Neural crest cell (in vitro differentiated cells): ENCODE results near the gene TMEM255B. TPM values are rescaled to one million over a fixed set of nuclear protein-coding genes. Genes with fewer than 3 reads are reported as not detected.

ENCODE experiments used
- DNase-seq: peaks from one replicate; pipeline ENCODE4 v3.0.0; 2021; ENCODE audit warnings: low read depth, mixed read lengths, low spot score
- H3K27ac Mint-ChIP-seq: one replicate; pipeline ENCODE4 v1.8.0; 2021; ENCODE audit warnings: mild to moderate bottlenecking, mixed read lengths; ENCODE audit not compliant: unreplicated experiment
- H3K27me3 Mint-ChIP-seq: 2 replicates; pipeline ENCODE4 v1.8.0; 2021; ENCODE audit warnings: low read depth, mild to moderate bottlenecking, mixed read lengths
- H3K36me3 Mint-ChIP-seq: 2 replicates; pipeline ENCODE4 v1.8.0; 2021; ENCODE audit warnings: low read depth, mild to moderate bottlenecking, mixed read lengths
- H3K4me1 Mint-ChIP-seq: 2 replicates; pipeline ENCODE4 v1.8.0; 2021; ENCODE audit warnings: mixed read lengths
- H3K4me3 Mint-ChIP-seq: one replicate; pipeline ENCODE4 v1.8.0; 2021; ENCODE audit warnings: mild to moderate bottlenecking, mixed read lengths
- H3K9me3 Mint-ChIP-seq: 2 replicates; pipeline ENCODE4 v1.8.0; 2021; ENCODE audit warnings: mixed read lengths
- total RNA-seq: library from RNA; stranded (reverse); gene quantifications from 2 replicates; pipeline ENCODE4 v1.2.1, GENCODE V29; 2021
- TF ChIP-seq, protein P1 (sequence below): fragments of 200-600 bp; sonication (generic); conservative IDR thresholded peaks from 2 replicates; pipeline ENCODE4 v1.5.0; 2021; ENCODE audit warnings: antibody characterized with exemption, mild to moderate bottlenecking

TMEM255B gene
- total RNA-seq, 1 donor from 2014 or later: 2.4 TPM

DNA sequence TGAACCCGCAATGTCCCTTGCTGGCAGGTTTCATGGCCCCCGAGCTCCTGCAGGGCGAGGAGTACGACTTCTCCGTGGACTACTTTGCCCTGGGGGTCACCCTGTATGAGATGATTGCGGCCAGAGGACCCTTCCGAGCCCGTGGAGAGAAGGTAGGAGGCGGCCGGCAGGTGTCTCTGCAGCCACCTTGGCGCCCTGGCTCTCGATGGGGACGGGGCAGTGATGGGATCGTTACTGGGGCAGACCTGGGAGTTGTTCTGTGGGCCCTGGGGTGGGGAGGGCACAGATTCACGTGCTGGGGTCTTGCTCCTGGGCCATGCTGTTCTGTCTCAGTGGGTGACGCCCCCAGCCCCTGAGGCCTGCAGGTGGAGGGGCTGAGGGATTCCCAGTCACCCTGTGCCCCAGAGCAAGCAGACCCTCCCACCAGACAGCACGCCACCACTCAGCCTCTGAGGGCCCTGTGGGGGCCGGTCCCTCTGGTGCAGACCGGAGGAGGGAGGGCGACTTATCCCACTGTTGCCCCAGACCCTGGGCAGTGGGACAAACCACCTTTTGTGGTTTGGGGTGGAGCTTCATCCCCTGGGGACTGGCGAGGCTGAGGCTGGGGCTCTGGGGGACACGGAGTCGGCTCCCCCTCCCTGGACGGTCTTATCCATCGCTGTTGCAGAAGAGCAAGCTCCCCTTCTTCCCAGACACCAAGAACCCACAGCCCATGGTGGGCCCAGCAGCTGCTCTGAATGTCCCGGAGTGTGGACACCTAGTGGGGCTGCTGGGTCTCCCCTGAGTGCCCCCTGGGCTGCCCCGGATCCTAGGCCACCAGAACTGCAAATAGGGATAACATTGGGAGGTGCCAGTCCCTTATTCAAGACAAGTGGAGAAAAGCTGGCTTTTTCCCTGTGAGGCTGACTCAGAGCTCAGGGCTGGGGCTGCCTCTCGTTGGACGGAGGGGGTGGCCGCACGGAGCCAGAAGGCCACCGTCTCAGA, 27.5 kb upstream of the TMEM255B start:
- no peaks in the 10 kb centered on the region for H3K9me3 Mint-ChIP-seq
- no peak for DNase-seq
- no peaks in the 10 kb centered on the region for H3K27me3 Mint-ChIP-seq
- H3K4me1 Mint-ChIP-seq: no peaks in the 10 kb centered on the region
- TF ChIP-seq, protein P1, sequence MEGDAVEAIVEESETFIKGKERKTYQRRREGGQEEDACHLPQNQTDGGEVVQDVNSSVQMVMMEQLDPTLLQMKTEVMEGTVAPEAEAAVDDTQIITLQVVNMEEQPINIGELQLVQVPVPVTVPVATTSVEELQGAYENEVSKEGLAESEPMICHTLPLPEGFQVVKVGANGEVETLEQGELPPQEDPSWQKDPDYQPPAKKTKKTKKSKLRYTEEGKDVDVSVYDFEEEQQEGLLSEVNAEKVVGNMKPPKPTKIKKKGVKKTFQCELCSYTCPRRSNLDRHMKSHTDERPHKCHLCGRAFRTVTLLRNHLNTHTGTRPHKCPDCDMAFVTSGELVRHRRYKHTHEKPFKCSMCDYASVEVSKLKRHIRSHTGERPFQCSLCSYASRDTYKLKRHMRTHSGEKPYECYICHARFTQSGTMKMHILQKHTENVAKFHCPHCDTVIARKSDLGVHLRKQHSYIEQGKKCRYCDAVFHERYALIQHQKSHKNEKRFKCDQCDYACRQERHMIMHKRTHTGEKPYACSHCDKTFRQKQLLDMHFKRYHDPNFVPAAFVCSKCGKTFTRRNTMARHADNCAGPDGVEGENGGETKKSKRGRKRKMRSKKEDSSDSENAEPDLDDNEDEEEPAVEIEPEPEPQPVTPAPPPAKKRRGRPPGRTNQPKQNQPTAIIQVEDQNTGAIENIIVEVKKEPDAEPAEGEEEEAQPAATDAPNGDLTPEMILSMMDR: no peak
- no peaks in the 10 kb centered on the region for H3K36me3 Mint-ChIP-seq
- no peak overlapping the region for H3K4me3 Mint-ChIP-seq
- H3K27ac Mint-ChIP-seq: no peak overlapping the region

DNA sequence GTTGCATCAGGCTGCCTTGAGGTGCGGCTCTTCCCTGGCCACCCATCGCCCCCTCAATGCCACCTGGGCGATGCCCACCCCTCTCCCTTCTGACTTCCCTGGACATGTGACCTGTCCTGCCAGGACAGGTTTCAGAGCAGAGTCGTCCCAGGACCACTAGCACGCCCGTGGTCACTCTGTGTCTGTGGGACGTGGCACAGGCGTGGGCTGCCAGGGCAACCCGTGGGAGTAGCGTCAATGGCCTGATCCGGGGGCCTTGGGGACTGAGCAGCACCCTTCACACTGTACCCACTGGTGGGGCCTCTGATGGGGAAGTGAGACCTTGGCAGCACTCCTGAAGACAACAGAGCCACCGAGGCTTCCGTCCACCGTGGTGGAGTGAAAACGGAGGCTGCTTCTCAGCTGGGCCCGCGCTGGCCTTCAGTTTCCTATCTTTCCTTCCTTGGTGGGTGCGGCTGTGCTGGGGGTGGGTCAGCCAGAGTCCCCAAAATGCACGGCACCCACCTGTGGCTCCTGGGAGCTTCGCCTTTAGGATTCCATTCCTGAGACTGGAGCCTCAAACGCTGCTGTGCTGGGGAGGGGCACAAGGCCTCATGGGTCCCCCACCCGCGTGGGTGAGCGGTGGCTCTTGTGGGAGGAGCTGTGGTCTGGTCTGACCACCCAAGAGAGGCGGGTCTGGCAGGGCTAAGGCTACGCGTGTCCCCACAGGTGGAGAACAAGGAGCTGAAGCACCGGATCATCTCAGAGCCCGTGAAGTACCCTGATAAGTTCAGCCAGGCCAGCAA, 26.7 kb upstream of the TMEM255B start:
- Mint-ChIP-seq H3K4me1 (no peaks in the 10 kb centered on the region), H3K36me3 (no peaks in the 10 kb centered on the region), H3K4me3 (no peak overlapping the region), H3K27me3 (no peaks in the 10 kb centered on the region), H3K27ac (no peak overlapping the region), H3K9me3 (no peaks in the 10 kb centered on the region)
- no peak for DNase-seq
- TF ChIP-seq, protein P1: no peak

DNA sequence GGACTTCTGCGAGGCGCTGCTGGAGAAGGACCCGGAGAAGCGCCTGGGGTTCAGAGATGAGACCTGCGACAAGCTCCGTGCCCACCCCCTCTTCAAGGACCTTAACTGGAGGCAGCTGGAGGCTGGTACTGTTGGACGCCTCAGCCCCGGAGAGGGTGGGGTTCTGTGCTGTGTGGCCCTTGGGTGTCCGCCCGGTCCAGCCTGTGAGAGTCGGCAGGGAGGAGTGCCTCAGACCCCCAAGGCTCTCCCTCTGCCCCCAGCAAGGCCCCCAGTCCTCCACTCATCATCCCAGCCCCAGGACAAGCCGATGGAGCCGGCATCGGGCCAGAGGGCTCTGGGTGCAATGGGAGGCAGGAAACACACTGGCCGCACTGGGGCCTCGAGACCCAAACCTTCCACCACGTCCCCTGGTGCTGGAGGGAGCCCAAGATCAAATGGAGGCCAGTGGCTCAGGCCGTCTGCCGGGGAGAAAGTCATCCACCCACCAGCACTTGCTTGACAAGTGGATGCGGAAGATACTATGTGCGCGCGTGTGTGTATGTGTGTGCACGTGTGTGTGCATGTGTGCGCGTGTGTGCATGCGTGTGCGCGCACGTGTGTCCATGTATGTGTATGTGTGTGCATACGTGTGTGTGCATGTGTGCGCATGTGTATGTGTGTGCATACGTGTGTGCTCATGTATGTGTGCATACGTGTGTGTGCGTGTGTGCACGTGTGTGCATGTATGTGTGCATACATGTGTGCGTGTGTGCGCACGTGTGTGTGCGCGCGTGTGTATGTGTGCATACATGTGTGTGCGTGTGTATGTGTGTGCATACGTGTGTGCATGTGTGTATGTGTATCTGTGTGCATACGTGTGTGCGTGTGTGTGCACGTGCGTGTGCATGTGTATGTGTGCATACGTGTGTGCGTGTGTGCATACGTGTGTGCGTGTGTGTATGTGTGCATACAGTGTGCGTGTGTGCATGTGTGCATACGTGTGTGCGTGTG, 25.8 kb upstream of the TMEM255B start:
- TF ChIP-seq, protein P1: no peak
- no peaks in the 10 kb centered on the region for H3K27me3 Mint-ChIP-seq
- H3K9me3 Mint-ChIP-seq: no peaks in the 10 kb centered on the region
- H3K4me3 Mint-ChIP-seq: no peak overlapping the region
- no peaks in the 10 kb centered on the region for H3K36me3 Mint-ChIP-seq
- H3K27ac Mint-ChIP-seq: no peak overlapping the region
- no peak for DNase-seq
- no peaks in the 10 kb centered on the region for H3K4me1 Mint-ChIP-seq

DNA sequence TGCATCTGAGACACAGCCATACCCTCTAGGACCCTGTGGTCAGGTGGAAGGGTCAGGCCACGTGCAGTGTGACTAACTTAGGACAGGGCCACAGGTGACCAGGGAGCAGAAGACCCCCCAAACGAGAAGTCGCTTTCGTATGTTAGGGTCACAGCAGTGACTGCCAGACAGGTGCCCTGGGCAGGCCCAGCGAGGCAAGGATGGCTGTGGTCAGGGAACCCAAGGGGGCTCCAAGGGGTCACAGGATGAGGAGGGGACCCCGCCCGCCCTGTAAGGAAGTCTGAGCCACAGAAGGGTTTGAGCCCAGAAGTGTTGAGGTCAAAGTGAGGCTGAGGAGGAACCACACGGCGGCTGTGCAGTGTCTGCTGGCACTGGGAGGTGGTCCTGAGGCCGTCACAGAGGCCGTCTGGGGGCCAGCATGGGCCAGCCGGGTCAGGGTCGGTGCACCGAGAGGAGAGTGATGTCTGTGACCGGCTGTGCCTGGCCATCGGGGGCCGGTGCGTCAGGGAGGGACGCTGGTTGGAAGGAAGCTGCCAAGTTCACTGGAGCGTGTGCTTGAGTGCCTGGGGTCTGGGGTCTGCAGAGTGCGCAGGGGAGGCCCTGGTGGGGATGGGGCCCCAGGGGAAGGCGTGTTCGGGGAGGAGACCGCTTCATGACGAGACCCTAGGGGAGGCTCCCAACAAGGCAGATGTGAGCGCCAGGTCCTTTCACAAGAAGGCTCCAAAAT, 24.8 kb upstream of the TMEM255B start:
- H3K36me3 Mint-ChIP-seq: no peaks in the 10 kb centered on the region
- H3K4me1 Mint-ChIP-seq: no peaks in the 10 kb centered on the region
- TF ChIP-seq, protein P1: no peak
- no peaks in the 10 kb centered on the region for H3K27me3 Mint-ChIP-seq
- no peak overlapping the region for H3K27ac Mint-ChIP-seq
- no peak overlapping the region for H3K4me3 Mint-ChIP-seq
- H3K9me3 Mint-ChIP-seq: no peaks in the 10 kb centered on the region
- DNase-seq: no peak
